ENCODE measurements around the gene LOXHD1. TPM values are rescaled to one million over a fixed set of nuclear protein-coding genes. Genes with fewer than 3 reads are reported as not detected.

LOXHD1 gene
- total RNA-seq, 2 experiments from 2014 or later = not detected

DNA sequence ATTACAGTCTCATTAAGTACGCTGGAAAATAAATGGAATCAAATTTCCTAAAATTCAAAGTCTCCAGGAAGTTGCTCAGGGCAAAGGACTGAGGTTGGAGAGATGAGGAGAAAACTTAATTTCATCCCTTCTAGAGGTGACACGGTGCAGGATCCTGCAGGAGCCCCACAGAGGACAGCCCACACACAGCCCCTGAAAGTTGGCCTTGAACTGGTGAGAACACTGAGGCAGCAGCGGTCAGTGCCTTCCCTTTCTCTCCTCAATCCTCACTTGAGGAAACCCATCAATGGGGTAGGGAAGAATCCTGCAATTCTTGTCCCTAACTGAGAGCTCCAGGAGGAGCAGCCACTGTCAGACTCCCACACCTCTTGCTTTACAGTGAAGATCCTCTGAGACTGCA is 37.5 kb downstream of the LOXHD1 start:
- no peak for TF ChIP-seq CTCF (IDR thresholded peaks at IDR 0.05)
- H3K36me3 ChIP-seq (ENCODE audit: insufficient read depth, low read length) = no peaks in the 10 kb centered on the region
- ChIA-PET POLR2A (no interaction called here), CTCF (no interaction called here)
- Mint-ChIP-seq H3K27ac (no peak overlapping the region), H3K4me1 (ENCODE audit: low read depth) (peaks cover 32% of the 10 kb centered on the region), H3K4me3 (no peak overlapping the region), H3K36me3 (ENCODE audit: low read depth) (no peaks in the 10 kb centered on the region), H3K9me3 (no peaks in the 10 kb centered on the region), H3K27me3 (peaks cover 8% of the 10 kb centered on the region)
- no peaks in the 10 kb centered on the region for H3K27me3 ChIP-seq (ENCODE audit: control insufficient read depth in 1 of 2, insufficient read depth in 2 of 2, low read length in 2 of 2)
- ATAC-seq (ENCODE audit: poor library complexity) (no peak), DNase-seq (no peak)
- no peak overlapping the region for H3K27ac ChIP-seq (ENCODE audit: low read depth in 1 of 2, low read length in 2 of 2)
- no peak overlapping the region for H3K4me3 ChIP-seq (ENCODE audit: low read length)
- intact Hi-C loops (cut with DNase I, micrococcal nuclease) = no loop called here
- no peaks in the 10 kb centered on the region for H3K9me3 ChIP-seq (ENCODE audit: control insufficient read depth in 1 of 2, insufficient read depth in 1 of 2, low read length in 2 of 2)
- peaks cover 27% of the 10 kb centered on the region for H3K4me1 ChIP-seq (ENCODE audit: insufficient read depth, low read length)

GRCh38 chr18:46615720-46616119 is 41.3 kb downstream of the LOXHD1 start:
- H3K4me1 ChIP-seq (ENCODE audit: insufficient read depth, low read length) = no peaks in the 10 kb centered on the region
- no peak for TF ChIP-seq CTCF (IDR thresholded peaks at IDR 0.05)
- Mint-ChIP-seq H3K27ac (no peak overlapping the region), H3K9me3 (no peaks in the 10 kb centered on the region), H3K4me1 (ENCODE audit: low read depth) (no peaks in the 10 kb centered on the region), H3K4me3 (no peak overlapping the region), H3K36me3 (ENCODE audit: low read depth) (no peaks in the 10 kb centered on the region), H3K27me3 (peaks cover 8% of the 10 kb centered on the region)
- POLR2A ChIA-PET = no interaction called here
- intact Hi-C loops (cut with DNase I, micrococcal nuclease) = no loop called here
- no peak for ATAC-seq (ENCODE audit: poor library complexity)
- no peaks in the 10 kb centered on the region for H3K36me3 ChIP-seq (ENCODE audit: insufficient read depth, low read length)
- H3K27ac ChIP-seq (ENCODE audit: low read depth in 1 of 2, low read length in 2 of 2) = no peak overlapping the region
- no peak for DNase-seq
- CTCF ChIA-PET = no interaction called here
- no peaks in the 10 kb centered on the region for H3K9me3 ChIP-seq (ENCODE audit: control insufficient read depth in 1 of 2, insufficient read depth in 1 of 2, low read length in 2 of 2)
- H3K4me3 ChIP-seq (ENCODE audit: low read length) = no peak overlapping the region
- H3K27me3 ChIP-seq (ENCODE audit: control insufficient read depth in 1 of 2, insufficient read depth in 2 of 2, low read length in 2 of 2) = no peaks in the 10 kb centered on the region

GRCh38 chr18:46609048-46609447 is 48.0 kb downstream of the LOXHD1 start:
- no peaks in the 10 kb centered on the region for H3K36me3 ChIP-seq (ENCODE audit: insufficient read depth, low read length)
- ATAC-seq (ENCODE audit: poor library complexity) = no peak
- Mint-ChIP-seq H3K9me3 (no peaks in the 10 kb centered on the region), H3K4me1 (ENCODE audit: low read depth) (no peaks in the 10 kb centered on the region), H3K27me3 (no peaks in the 10 kb centered on the region), H3K36me3 (ENCODE audit: low read depth) (no peaks in the 10 kb centered on the region), H3K27ac (no peak overlapping the region), H3K4me3 (no peak overlapping the region)
- no peaks in the 10 kb centered on the region for H3K27me3 ChIP-seq (ENCODE audit: control insufficient read depth in 1 of 2, insufficient read depth in 2 of 2, low read length in 2 of 2)
- CTCF ChIA-PET = no interaction called here
- TF ChIP-seq CTCF (IDR thresholded peaks at IDR 0.05) = no peak
- intact Hi-C loops (cut with DNase I, micrococcal nuclease) = no loop called here
- H3K9me3 ChIP-seq (ENCODE audit: control insufficient read depth in 1 of 2, insufficient read depth in 1 of 2, low read length in 2 of 2) = no peaks in the 10 kb centered on the region
- H3K27ac ChIP-seq (ENCODE audit: low read depth in 1 of 2, low read length in 2 of 2) = no peak overlapping the region
- no peak for DNase-seq
- POLR2A ChIA-PET = no interaction called here
- H3K4me1 ChIP-seq (ENCODE audit: insufficient read depth, low read length) = no peaks in the 10 kb centered on the region
- H3K4me3 ChIP-seq (ENCODE audit: low read length) = no peak overlapping the region
